Astrocyte (in vitro differentiated cells and primary cell): Measurements from ENCODE around the gene SMAP1.

Source experiments
- CTCF ChIP-seq: IDR thresholded peaks from 2 replicates; pipeline ENCODE4 v1.5.1; 2011; ENCODE audit warnings: low read depth, mild to moderate bottlenecking, inconsistent platforms, low read length, moderate library complexity; ENCODE audit not compliant: insufficient read depth
- EZH2 ChIP-seq: IDR thresholded peaks from 2 replicates; pipeline ENCODE4 v1.6.1; 2012; ENCODE audit warnings: mild to moderate bottlenecking, low read length, inconsistent platforms; ENCODE audit not compliant: insufficient read depth

GRCh38 chr6:70872469-70872868 lies 204.8 kb downstream of the SMAP1 start:
- TF ChIP-seq CTCF: no peak
- no peak for TF ChIP-seq EZH2
